HTERT RPE-1 (cell line): ENCODE results near the gene ROR2.
"Not testable (repeated sequence)": the region's sequence is repeated elsewhere in the genome, so short reads cannot be mapped to it uniquely, and the experiment has no call there.

Experiments
- in situ Hi-C: fragments of 300-500 bp; cut with MboI; formaldehyde crosslinking; loops from 4 replicates; pipeline ENCODE4 v1.14.3; 2020; ENCODE audit warnings: low sequenced_read_pairs

Gene ROR2

GRCh38 chr9:91949946-91950664 is at the start of gene ROR2:
Gene ROR2, minus strand, starts transcription at chr9:91950228.
- in situ Hi-C loops: no loop called here

- in situ Hi-C loops: no loop called here
Observed at GRCh38 chr9:91995000-91995655, 45.1 kb upstream of the ROR2 start.

- in situ Hi-C loops: no loop called here
Observed at GRCh38 chr9:91994422-91994821, 44.4 kb upstream of the ROR2 start.

- in situ Hi-C loops: no loop called here
Observed at GRCh38 chr9:91992461-91993041, 42.5 kb upstream of the ROR2 start.

- in situ Hi-C loops: no loop called here
Observed at GRCh38 chr9:91991721-91992341, 41.8 kb upstream of the ROR2 start.

- in situ Hi-C loops: no loop called here
Observed at GRCh38 chr9:91986248-91986647, 36.2 kb upstream of the ROR2 start.

GRCh38 chr9:91985692-91986091 is 35.7 kb upstream of the ROR2 start:
- in situ Hi-C loops: no loop called here

GRCh38 chr9:91978740-91979414 is 28.8 kb upstream of the ROR2 start:
- in situ Hi-C loops: no loop called here

- in situ Hi-C loops: not testable (repeated sequence)
Observed at GRCh38 chr9:91975254-91975653, 25.2 kb upstream of the ROR2 start.

- in situ Hi-C loops: no loop called here
Observed at GRCh38 chr9:91972711-91973110, 22.7 kb upstream of the ROR2 start.

GRCh38 chr9:91972076-91972626 is 22.1 kb upstream of the ROR2 start:
- in situ Hi-C loops: no loop called here

- in situ Hi-C loops: no loop called here
Observed at GRCh38 chr9:91967259-91967658, 17.2 kb upstream of the ROR2 start.

- in situ Hi-C loops: no loop called here
Observed at GRCh38 chr9:91966503-91966902, 16.5 kb upstream of the ROR2 start.

- in situ Hi-C loops: no loop called here
Observed at GRCh38 chr9:91963711-91964240, 13.7 kb upstream of the ROR2 start.

GRCh38 chr9:91960367-91960766 is 10.3 kb upstream of the ROR2 start:
- in situ Hi-C loops: no loop called here

GRCh38 chr9:91958174-91958573 is 8.1 kb upstream of the ROR2 start:
- in situ Hi-C loops: no loop called here

- in situ Hi-C loops: no loop called here
Observed at GRCh38 chr9:91954841-91955471, 4.9 kb upstream of the ROR2 start.

- in situ Hi-C loops: no loop called here
Observed at GRCh38 chr9:91953718-91954117, 3.7 kb upstream of the ROR2 start.

GRCh38 chr9:91951944-91952520 is 2.0 kb upstream of the ROR2 start:
- in situ Hi-C loops: no loop called here

GRCh38 chr9:91949392-91949945 is 559 bp downstream of the ROR2 start:
- in situ Hi-C loops: no loop called here
